A549 (cell line): Measurements from ENCODE around the gene CCSER1.

Experiments
- CEBPB ChIP-seq, 2 experiments: fragments of >200 bp in 1 of 2; sonication (Bioruptor Twin) in 1 of 2; formaldehyde crosslinking in 1 of 2; IDR thresholded peaks; 2 replicates each; pipeline ENCODE4 v1.6.1; 2012 to 2016
- CTCF ChIP-seq: fragments of >200 bp; sonication (Bioruptor Twin); formaldehyde crosslinking; IDR thresholded peaks from 3 replicates; pipeline ENCODE4 v1.5.1; 2016
- ESRRA ChIP-seq: fragments of 150-350 bp; IDR thresholded peaks from 2 replicates; pipeline ENCODE4 v1.6.1; 2014; ENCODE audit warnings: mild to moderate bottlenecking, low read length, borderline replicate concordance
- FOSB ChIP-seq: fragments of 250-450 bp; sonication (Bioruptor Pico); IDR thresholded peaks from 2 replicates; pipeline ENCODE4 v1.5.0; 2020; ENCODE audit warnings: mild to moderate bottlenecking, moderate library complexity
- HMGXB4 ChIP-seq: fragments of 250-450 bp; sonication (Bioruptor Pico); IDR thresholded peaks from 2 replicates; pipeline ENCODE4 v1.5.0; 2021; ENCODE audit warnings: mild to moderate bottlenecking, moderate library complexity, borderline replicate concordance
- POLR2A ChIP-seq: IDR thresholded peaks from 2 replicates; pipeline ENCODE4 v1.6.1; 2012; ENCODE audit warnings: mild to moderate bottlenecking, low read length
- RARB ChIP-seq: fragments of 250-450 bp; sonication (Bioruptor Pico); IDR thresholded peaks from 2 replicates; pipeline ENCODE4 v1.8.0; 2021; ENCODE audit warnings: mild to moderate bottlenecking, moderate library complexity
- RFX5 ChIP-seq: fragments of 450-650 bp; IDR thresholded peaks from 2 replicates; pipeline ENCODE4 v1.7.1; 2014; ENCODE audit warnings: antibody characterized with exemption, mild to moderate bottlenecking, moderate library complexity

- TF ChIP-seq CTCF (no peak), HMGXB4 (CRISPR knock-in tag) (no peak), RARB (no peak), ESRRA (no peak), POLR2A (no peak), RFX5 (no peak), FOSB (CRISPR knock-in tag) (no peak), CEBPB (IDR thresholded peaks at IDR 0.05) (no peak)
Measured at GRCh38 chr4:91302120-91302519, 1174.9 kb downstream of the CCSER1 start.
